ENCODE measurements around the gene NF1.

NF1 gene

DNA sequence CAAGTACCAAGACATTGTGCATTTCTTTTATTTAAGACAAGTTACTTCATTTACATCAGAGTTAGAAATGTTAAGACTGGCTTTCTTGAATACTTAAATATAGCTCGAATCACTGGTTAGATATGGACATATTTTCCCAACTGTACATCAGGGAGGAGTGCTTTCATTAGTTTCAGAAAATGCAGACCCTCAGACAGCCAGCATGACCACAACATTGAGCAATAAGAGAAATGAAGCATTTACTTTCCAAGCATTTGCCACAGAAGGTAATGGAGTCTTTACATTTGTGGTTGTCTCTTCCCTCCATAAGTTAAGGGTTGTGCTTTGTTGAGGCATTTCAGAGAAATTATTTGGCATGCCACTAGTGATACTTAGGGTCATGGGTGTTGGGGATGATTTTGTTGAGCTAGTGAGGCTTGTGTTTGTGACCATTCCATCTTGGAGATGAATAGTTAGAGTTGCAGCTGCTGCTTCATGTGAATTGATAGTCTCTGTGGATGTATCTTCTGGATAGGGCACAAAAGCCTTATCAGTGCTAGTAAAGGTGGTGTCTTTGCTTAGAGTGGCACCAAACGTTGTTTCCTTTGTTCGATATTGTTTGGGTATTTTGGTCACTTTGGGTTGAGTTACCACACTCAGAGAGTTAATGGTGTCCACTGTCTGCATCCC lies 200.2 kb downstream of the NF1 start:
- no peak for DNase-seq (ENCODE audit: extremely low read depth, low read depth)
- TF ChIP-seq, protein P1, sequence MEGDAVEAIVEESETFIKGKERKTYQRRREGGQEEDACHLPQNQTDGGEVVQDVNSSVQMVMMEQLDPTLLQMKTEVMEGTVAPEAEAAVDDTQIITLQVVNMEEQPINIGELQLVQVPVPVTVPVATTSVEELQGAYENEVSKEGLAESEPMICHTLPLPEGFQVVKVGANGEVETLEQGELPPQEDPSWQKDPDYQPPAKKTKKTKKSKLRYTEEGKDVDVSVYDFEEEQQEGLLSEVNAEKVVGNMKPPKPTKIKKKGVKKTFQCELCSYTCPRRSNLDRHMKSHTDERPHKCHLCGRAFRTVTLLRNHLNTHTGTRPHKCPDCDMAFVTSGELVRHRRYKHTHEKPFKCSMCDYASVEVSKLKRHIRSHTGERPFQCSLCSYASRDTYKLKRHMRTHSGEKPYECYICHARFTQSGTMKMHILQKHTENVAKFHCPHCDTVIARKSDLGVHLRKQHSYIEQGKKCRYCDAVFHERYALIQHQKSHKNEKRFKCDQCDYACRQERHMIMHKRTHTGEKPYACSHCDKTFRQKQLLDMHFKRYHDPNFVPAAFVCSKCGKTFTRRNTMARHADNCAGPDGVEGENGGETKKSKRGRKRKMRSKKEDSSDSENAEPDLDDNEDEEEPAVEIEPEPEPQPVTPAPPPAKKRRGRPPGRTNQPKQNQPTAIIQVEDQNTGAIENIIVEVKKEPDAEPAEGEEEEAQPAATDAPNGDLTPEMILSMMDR (IDR thresholded peaks at IDR 0.05; ENCODE audit: low read depth, low read length) = no peak

DNA sequence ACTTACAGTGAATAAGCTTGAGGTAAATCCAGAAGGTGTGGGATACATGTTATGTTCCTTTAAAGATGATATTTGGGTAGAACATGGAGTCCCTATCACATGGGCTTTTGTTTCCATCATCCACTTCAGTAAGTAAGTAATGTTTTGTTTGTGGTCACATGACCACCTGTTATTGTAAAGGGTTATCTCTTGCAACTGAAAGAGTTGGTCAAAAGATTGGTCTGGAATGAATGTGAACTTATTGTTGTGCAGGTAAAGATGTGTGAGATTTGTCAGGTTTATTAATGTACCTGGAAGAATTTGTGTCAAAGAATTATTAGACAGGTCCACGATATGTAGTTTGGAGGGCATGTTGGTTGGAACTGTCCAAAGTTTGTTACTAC lies 200.7 kb downstream of the NF1 start:
- TF ChIP-seq, protein P1 (IDR thresholded peaks at IDR 0.05; ENCODE audit: low read depth, low read length) = no peak

DNA sequence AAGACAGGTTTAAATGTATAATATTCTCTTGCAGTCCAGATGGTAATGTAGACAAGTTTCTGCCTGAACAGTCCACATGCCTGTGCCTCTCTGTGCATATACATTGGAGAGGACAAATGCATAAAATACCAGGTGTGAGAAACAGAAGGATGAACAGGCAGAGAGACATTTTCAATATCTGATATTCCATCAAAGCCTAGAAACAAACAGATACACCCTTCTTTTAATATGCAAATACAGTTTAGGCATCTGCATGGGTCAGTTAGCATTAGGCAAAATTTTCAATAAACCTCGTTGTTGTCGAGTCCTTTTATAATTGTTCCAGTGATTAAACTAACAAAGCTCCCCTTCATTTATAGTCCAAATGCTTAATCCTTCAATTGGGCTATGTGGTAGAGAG lies 201.4 kb downstream of the NF1 start:
- TF ChIP-seq, protein P1 (IDR thresholded peaks at IDR 0.05; ENCODE audit: low read depth, low read length) = no peak
- no peak for DNase-seq (ENCODE audit: extremely low read depth, low read depth)

More for the DNA sequence above, 200.7 kb downstream of the NF1 start:
- DNase-seq (ENCODE audit: extremely low read depth, low read depth) = no peak

DNA sequence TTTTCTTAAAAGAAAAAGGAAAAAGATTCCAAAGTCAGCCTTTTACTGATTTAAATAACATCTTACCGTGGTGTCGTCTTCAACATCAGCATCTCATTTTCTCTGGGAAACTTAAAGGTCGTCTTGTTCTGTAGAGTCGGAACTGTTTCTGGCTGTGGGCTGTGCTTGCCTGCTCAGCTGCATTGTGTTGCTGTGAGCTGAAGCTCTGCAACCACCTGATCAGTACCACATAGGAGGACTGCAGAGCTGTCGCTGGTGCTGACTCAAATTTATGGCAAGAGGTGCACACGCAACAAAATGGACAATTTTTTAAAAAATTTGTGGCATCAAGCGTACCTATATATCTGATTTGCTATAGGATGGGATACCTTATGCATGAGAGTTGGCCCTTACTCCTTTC lies 202.3 kb downstream of the NF1 start, which contains the start of gene OMG:
Gene OMG (minus strand): TSS at position 150 of the 400 bp plus-strand sequence. CDS start 908 bp downstream, outside the sequence.
- no peak for DNase-seq (ENCODE audit: extremely low read depth, low read depth)
- TF ChIP-seq, protein P1 (IDR thresholded peaks at IDR 0.05; ENCODE audit: low read depth, low read length) = no peak

DNA sequence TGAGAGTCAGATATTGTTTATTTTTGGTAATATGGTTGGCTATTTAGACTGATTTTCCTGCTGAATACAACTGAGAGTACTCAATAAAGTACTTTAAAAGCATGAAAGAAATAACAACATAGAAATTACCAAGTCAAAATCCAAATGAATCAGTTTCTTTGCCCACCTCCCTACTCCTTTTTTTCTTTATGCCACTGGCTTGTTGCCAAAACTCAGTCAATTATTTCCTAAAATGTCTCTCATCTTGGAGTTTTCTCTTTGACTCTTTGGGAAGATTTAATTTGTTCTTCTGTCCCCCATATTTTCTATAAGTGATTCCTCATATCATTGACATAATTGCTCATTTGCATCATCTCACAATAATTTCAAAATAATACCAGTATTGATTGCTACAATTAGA lies 204.8 kb downstream of the NF1 start:
- DNase-seq (ENCODE audit: extremely low read depth, low read depth) = no peak
- TF ChIP-seq, protein P1 (IDR thresholded peaks at IDR 0.05; ENCODE audit: low read depth, low read length) = no peak

DNA sequence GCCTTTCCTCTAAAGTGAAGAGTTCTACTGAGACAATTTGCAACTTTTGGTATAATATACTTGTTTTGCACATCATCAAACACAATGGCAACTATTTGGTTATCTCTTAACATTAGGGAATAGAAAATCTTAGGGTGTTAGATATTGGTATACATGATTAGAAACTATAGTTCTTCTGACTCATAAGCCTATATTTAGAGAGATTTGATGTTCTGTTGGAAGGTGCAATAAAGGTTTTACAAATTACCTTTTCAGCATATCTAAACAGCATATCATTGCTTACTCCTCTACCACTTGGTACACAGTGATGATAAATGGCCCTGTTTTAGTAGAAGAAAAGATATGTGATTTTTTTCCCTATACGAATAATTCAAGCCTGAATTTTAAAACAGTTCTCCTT lies 212.9 kb downstream of the NF1 start:
- DNase-seq (ENCODE audit: extremely low read depth, low read depth) = no peak
- TF ChIP-seq, protein P1 (IDR thresholded peaks at IDR 0.05; ENCODE audit: low read depth, low read length) = no peak

DNA sequence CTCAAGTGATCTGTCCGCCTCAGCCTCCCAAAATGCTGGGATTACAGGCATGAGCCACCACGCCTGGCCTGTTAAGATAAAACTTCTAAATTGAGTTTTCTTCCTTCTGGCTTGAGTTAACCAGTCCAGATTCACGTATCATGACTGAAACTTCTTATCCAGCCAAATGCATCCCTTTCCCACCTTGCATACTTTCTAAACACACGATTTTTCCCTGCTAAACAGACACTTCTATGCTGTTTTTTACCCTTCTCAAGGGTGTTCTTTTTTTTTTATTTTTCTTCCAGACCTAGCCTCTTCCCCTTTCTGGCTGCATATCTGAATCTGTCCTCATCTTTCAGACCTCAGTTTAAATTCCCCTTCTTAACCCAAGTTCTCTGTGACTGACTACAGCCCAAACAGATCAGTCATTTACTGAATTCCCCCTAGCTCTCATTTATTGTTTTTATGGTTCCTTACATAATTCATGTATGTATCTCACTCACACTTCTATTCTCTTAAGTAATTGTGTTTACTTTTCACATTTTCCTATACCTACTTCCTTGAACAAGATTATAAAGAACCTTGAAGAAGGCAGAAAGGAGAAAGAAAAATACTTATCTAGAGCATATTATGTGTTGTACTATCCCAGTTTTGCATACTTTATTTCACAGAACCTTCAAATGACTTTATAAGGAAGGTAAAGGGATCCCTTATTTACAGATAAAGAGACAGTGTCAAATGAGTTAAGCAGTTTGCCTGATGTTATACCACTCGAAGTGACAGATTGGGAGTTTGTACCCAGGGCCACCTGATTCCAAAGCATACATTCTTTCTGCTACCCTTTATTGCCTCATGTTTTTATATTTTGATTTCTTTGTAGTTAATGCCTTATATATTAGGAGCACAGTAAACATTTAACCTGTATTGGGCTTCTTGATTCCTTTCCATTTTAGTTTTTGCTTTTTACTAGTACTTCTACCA lies 213.9 kb downstream of the NF1 start:
- DNase-seq (ENCODE audit: extremely low read depth, low read depth) = no peak
- TF ChIP-seq, protein P1 (IDR thresholded peaks at IDR 0.05; ENCODE audit: low read depth, low read length) = no peak

Measured in AG09319 (cell line).